Measurements from ENCODE around the gene SPSB2. TPM values are rescaled to one million over a fixed set of nuclear protein-coding genes. Genes with fewer than 3 reads are reported as not detected.

The SPSB2 gene
- total RNA-seq, 1 experiment from 2014 or later = 9.2 TPM

DNA sequence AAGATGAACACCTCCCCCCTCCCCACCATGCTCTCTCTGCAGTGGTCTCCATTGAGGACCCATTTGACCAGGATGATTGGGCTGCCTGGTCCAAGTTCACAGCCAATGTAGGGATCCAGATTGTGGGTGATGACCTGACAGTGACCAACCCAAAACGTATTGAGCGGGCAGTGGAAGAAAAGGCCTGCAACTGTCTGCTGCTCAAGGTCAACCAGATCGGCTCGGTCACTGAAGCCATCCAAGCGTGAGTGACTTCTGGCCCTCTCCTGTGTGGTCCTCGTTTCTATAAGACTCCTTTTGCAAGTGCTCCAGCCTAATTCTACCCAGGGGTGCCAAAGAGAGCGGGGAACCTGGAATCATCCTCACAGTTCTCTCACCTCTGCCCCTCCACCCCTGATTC, 48.4 kb upstream of the SPSB2 start:
- no peaks in the 10 kb centered on the region for H3F3A ChIP-seq (ENCODE audit: low read length, unreplicated experiment)
- no peaks in the 10 kb centered on the region for H3K9me2 ChIP-seq (replicated peaks; ENCODE audit: low read length)
- DNase-seq (no peak), ATAC-seq (no peak)
- TF ChIP-seq, protein P1, sequence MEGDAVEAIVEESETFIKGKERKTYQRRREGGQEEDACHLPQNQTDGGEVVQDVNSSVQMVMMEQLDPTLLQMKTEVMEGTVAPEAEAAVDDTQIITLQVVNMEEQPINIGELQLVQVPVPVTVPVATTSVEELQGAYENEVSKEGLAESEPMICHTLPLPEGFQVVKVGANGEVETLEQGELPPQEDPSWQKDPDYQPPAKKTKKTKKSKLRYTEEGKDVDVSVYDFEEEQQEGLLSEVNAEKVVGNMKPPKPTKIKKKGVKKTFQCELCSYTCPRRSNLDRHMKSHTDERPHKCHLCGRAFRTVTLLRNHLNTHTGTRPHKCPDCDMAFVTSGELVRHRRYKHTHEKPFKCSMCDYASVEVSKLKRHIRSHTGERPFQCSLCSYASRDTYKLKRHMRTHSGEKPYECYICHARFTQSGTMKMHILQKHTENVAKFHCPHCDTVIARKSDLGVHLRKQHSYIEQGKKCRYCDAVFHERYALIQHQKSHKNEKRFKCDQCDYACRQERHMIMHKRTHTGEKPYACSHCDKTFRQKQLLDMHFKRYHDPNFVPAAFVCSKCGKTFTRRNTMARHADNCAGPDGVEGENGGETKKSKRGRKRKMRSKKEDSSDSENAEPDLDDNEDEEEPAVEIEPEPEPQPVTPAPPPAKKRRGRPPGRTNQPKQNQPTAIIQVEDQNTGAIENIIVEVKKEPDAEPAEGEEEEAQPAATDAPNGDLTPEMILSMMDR (conservative IDR thresholded peaks at IDR 0.05; ENCODE audit: low read depth, low read length) = no peak
- TF ChIP-seq EZH2 (IDR thresholded peaks at IDR 0.05; ENCODE audit: low read length, unreplicated experiment) (no peak), EZH2phosphoT487 (IDR thresholded peaks at IDR 0.05; ENCODE audit: borderline replicate concordance, low read length) (no peak)
- no peak overlapping the region for H3K9ac ChIP-seq (ENCODE audit: low read length)
- H3K4me2 ChIP-seq (ENCODE audit: low read length) = no peak overlapping the region
- H2AFZ ChIP-seq (ENCODE audit: low read length) = no peak overlapping the region
- no peaks in the 10 kb centered on the region for H3K9me3 ChIP-seq (ENCODE audit: low read length)
- no peaks in the 10 kb centered on the region for H3K79me2 ChIP-seq (ENCODE audit: low read length)
- no TSS peak for BruUV-seq (replicated peaks)
- intact Hi-C loops (cut with micrococcal nuclease) = no loop called here
- POLR2A ChIA-PET (ENCODE audit: unreplicated experiment) = no interaction called here
- no peaks in the 10 kb centered on the region for H3K27me3 ChIP-seq (ENCODE audit: low read length)
- H3K4me1 ChIP-seq (ENCODE audit: insufficient read depth, low read length) = peaks cover 22% of the 10 kb centered on the region
- no peak overlapping the region for H3K27ac ChIP-seq (ENCODE audit: low read length)
- H3K36me3 ChIP-seq (ENCODE audit: low read depth, low read length) = no peaks in the 10 kb centered on the region
- CTCF ChIA-PET = no interaction called here
- H3K4me3 ChIP-seq (ENCODE audit: low read length) = no peak overlapping the region
- H4K20me1 ChIP-seq (ENCODE audit: low read length) = no peaks in the 10 kb centered on the region

DNA sequence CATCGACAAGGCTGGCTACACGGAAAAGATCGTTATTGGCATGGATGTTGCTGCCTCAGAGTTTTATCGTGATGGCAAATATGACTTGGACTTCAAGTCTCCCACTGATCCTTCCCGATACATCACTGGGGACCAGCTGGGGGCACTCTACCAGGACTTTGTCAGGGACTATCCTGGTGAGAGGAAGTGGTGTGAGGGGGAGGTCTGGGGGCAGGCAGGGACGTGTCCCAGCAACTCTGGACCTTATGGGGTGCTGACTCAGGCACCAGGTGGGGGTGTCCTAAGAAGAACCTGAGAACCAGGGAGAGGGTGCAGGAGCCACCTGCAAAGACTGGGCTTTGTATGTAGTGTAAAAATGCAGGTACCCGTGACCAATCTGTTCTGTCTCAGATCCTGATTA, 46.5 kb upstream of the SPSB2 start:
- CTCF ChIA-PET = no interaction called here
- no peaks in the 10 kb centered on the region for H4K20me1 ChIP-seq (ENCODE audit: low read length)
- H3K79me2 ChIP-seq (ENCODE audit: low read length) = peaks cover 14% of the 10 kb centered on the region
- H2AFZ ChIP-seq (ENCODE audit: low read length) = no peak overlapping the region
- DNase-seq (no peak), ATAC-seq (no peak)
- H3K9me2 ChIP-seq (replicated peaks; ENCODE audit: low read length) = no peaks in the 10 kb centered on the region
- TF ChIP-seq, protein P1 (conservative IDR thresholded peaks at IDR 0.05; ENCODE audit: low read depth, low read length) = 0 out of 2 replicates have a peak, but pooled peaks have one; percentile 20
- TF ChIP-seq EZH2phosphoT487 (IDR thresholded peaks at IDR 0.05; ENCODE audit: borderline replicate concordance, low read length) (no peak), EZH2 (IDR thresholded peaks at IDR 0.05; ENCODE audit: low read length, unreplicated experiment) (no peak)
- no TSS peak for BruUV-seq (replicated peaks)
- no peak overlapping the region for H3K27ac ChIP-seq (ENCODE audit: low read length)
- H3K4me3 ChIP-seq (ENCODE audit: low read length) = no peak overlapping the region
- no peaks in the 10 kb centered on the region for H3K27me3 ChIP-seq (ENCODE audit: low read length)
- no peak overlapping the region for H3K9ac ChIP-seq (ENCODE audit: low read length)
- POLR2A ChIA-PET (ENCODE audit: unreplicated experiment) = no interaction called here
- H3K9me3 ChIP-seq (ENCODE audit: low read length) = no peaks in the 10 kb centered on the region
- peaks cover 7% of the 10 kb centered on the region for H3K4me1 ChIP-seq (ENCODE audit: insufficient read depth, low read length)
- no peaks in the 10 kb centered on the region for H3K36me3 ChIP-seq (ENCODE audit: low read depth, low read length)
- intact Hi-C loops (cut with micrococcal nuclease) = no loop called here
- H3F3A ChIP-seq (ENCODE audit: low read length, unreplicated experiment) = no peaks in the 10 kb centered on the region
- H3K4me2 ChIP-seq (ENCODE audit: low read length) = no peak overlapping the region

DNA sequence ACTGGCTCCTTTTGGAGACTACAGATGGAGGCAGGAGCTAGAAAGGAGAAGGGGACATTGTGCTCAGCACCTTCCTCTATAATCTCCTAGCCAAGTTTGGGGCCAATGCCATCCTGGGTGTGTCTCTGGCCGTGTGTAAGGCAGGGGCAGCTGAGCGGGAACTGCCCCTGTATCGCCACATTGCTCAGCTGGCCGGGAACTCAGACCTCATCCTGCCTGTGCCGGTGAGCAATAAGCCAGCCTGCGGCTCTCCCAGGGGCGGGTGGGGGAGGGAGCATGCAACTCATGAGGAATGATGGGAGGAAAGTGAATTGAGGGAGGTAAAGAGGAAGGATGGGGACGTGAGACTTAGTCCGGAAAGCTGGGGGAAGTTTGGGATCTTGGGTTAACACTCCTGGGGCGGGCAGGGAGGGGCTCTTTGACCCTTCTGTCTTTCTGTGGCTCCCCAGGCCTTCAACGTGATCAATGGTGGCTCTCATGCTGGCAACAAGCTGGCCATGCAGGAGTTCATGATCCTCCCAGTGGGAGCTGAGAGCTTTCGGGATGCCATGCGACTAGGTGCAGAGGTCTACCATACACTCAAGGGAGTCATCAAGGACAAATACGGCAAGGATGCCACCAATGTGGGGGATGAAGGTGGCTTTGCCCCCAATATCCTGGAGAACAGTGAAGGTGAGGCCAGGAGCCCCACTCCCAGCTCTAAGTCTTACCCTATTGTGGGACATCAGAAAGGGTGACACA, 44.6 kb upstream of the SPSB2 start:
- H4K20me1 ChIP-seq (ENCODE audit: low read length) = no peaks in the 10 kb centered on the region
- POLR2A ChIA-PET (ENCODE audit: unreplicated experiment) = no interaction called here
- H3K36me3 ChIP-seq (ENCODE audit: low read depth, low read length) = no peaks in the 10 kb centered on the region
- no peak overlapping the region for H3K27ac ChIP-seq (ENCODE audit: low read length)
- no TSS peak for BruUV-seq (replicated peaks)
- no peak overlapping the region for H3K4me3 ChIP-seq (ENCODE audit: low read length)
- H3K9me3 ChIP-seq (ENCODE audit: low read length) = no peaks in the 10 kb centered on the region
- no peaks in the 10 kb centered on the region for H3K27me3 ChIP-seq (ENCODE audit: low read length)
- intact Hi-C loops (cut with micrococcal nuclease) = no loop called here
- no peak overlapping the region for H3K4me2 ChIP-seq (ENCODE audit: low read length)
- H3K79me2 ChIP-seq (ENCODE audit: low read length) = peaks cover 15% of the 10 kb centered on the region
- ATAC-seq (no peak), DNase-seq (no peak)
- no peak overlapping the region for H2AFZ ChIP-seq (ENCODE audit: low read length)
- no peak overlapping the region for H3K9ac ChIP-seq (ENCODE audit: low read length)
- H3K4me1 ChIP-seq (ENCODE audit: insufficient read depth, low read length) = 0 out of 2 replicates have a peak, but pooled peaks cover 4% of the 10 kb centered on the region
- no peaks in the 10 kb centered on the region for H3F3A ChIP-seq (ENCODE audit: low read length, unreplicated experiment)
- H3K9me2 ChIP-seq (replicated peaks; ENCODE audit: low read length) = no peaks in the 10 kb centered on the region
- no peak for TF ChIP-seq EZH2 (IDR thresholded peaks at IDR 0.05; ENCODE audit: low read length, unreplicated experiment)
- TF ChIP-seq, protein P1 (conservative IDR thresholded peaks at IDR 0.05; ENCODE audit: low read depth, low read length) = no peak
- no peak for TF ChIP-seq EZH2phosphoT487 (IDR thresholded peaks at IDR 0.05; ENCODE audit: borderline replicate concordance, low read length)
- CTCF ChIA-PET = no interaction called here

Data from PC-3 (cell line).